NCI-H1048 (cell line): Measurements from ENCODE around the gene NDUFA8.
A peak's percentile ranks its signal among the peaks of the same experiment; 100 is the strongest.

ENCODE experiments used
- DNase-seq: peaks from one replicate; lab custom pipeline; 2025; lab: John Stamatoyannopoulos, UW

NDUFA8 gene

GRCh38 chr9:122134822-122135528 is 24.6 kb downstream of the NDUFA8 start:
- DNase-seq: no peak

- DNase-seq: no peak
Observed at GRCh38 chr9:122133984-122134535, 25.5 kb downstream of the NDUFA8 start.

GRCh38 chr9:122133263-122133983 is 26.2 kb downstream of the NDUFA8 start:
- no peak for DNase-seq

- DNase-seq: no peak
Observed at GRCh38 chr9:122132539-122132938, 27.0 kb downstream of the NDUFA8 start.

GRCh38 chr9:122131401-122132001 is 28.1 kb downstream of the NDUFA8 start:
- DNase-seq: no peak

- DNase-seq: no peak
Observed at GRCh38 chr9:122130837-122131236, 28.7 kb downstream of the NDUFA8 start.

- DNase-seq: no peak
Observed at GRCh38 chr9:122129969-122130368, 29.6 kb downstream of the NDUFA8 start.

- DNase-seq: no peak
Observed at GRCh38 chr9:122128969-122129343, 30.6 kb downstream of the NDUFA8 start.

- no peak for DNase-seq
Observed at GRCh38 chr9:122128007-122128968, 31.3 kb downstream of the NDUFA8 start.

- DNase-seq: no peak
Observed at GRCh38 chr9:122127396-122127798, 32.2 kb downstream of the NDUFA8 start.

- DNase-seq: no peak
Observed at GRCh38 chr9:122126331-122127261, 33.0 kb downstream of the NDUFA8 start.

- DNase-seq: no peak
Observed at GRCh38 chr9:122125509-122126330, 33.9 kb downstream of the NDUFA8 start.

- DNase-seq: peak; percentile 37
Observed at GRCh38 chr9:122125158-122125508, 34.4 kb downstream of the NDUFA8 start.

GRCh38 chr9:122124528-122124927 is 35.1 kb downstream of the NDUFA8 start:
- no peak for DNase-seq

GRCh38 chr9:122124048-122124447 is 35.5 kb downstream of the NDUFA8 start:
- DNase-seq: no peak

- DNase-seq: peak; percentile 29
Observed at GRCh38 chr9:122122903-122123632, 36.5 kb downstream of the NDUFA8 start.

- DNase-seq: no peak
Observed at GRCh38 chr9:122122468-122122867, 37.1 kb downstream of the NDUFA8 start.

GRCh38 chr9:122121931-122122330 is 37.6 kb downstream of the NDUFA8 start:
- DNase-seq: no peak

GRCh38 chr9:122121391-122121790 is 38.2 kb downstream of the NDUFA8 start:
- DNase-seq: no peak
